ENCODE data around the gene CAMK4.

GRCh38 chr5:111256128-111256527, 31.9 kb downstream of the CAMK4 start:
- TF ChIP-seq CTCF (IDR thresholded peaks at IDR 0.05 in 2 of 3, conservative IDR thresholded peaks at IDR 0.05 in 1 of 3; ENCODE audit: insufficient read depth in 2 of 3, low read depth in 1 of 3, low read length in 3 of 3) (no peak), ZNF778 (CRISPR knock-in tag; IDR thresholded peaks at IDR 0.05) (no peak), HIVEP1 (CRISPR knock-in tag; IDR thresholded peaks at IDR 0.05) (no peak), JUNB (CRISPR knock-in tag; conservative IDR thresholded peaks at IDR 0.05) (no peak), NR1H2 (CRISPR knock-in tag; IDR thresholded peaks at IDR 0.05) (no peak)
